Mesenchymal stem cell (in vitro differentiated cells and primary cell): ENCODE data around the gene ACP4. TPM values are rescaled to one million over a fixed set of nuclear protein-coding genes. Genes with fewer than 3 reads are reported as not detected.

Experiments used
- DNase-seq: peaks from one replicate; pipeline ENCODE4 v3.0.0-alpha.2; 2013
- H2AFZ ChIP-seq: one replicate; pipeline ENCODE4 v1.6.1; 2013; ENCODE audit warnings: low read depth, mild to moderate bottlenecking, control low read depth, inconsistent platforms, low read length, moderate library complexity
- H2AK5ac ChIP-seq: 2 replicates; pipeline ENCODE4 v1.6.1; 2013; ENCODE audit warnings: low read length, moderate library complexity, mild to moderate bottlenecking, inconsistent platforms; ENCODE audit not compliant: severe bottlenecking
- H2BK120ac ChIP-seq: one replicate; pipeline ENCODE4 v1.6.1; 2013; ENCODE audit warnings: low read depth, mild to moderate bottlenecking, inconsistent platforms, low read length, moderate library complexity
- H2BK12ac ChIP-seq, 2 experiments: one replicate each; pipeline ENCODE4 v1.6.1; 2013; ENCODE audit warnings: inconsistent platforms in 2 of 2, low read length in 2 of 2, mild to moderate bottlenecking in 2 of 2, moderate library complexity in 2 of 2, control low read depth in 1 of 2
- H2BK15ac ChIP-seq: one replicate; pipeline ENCODE4 v1.6.1; 2013; ENCODE audit warnings: mild to moderate bottlenecking, low read depth, inconsistent platforms; ENCODE audit not compliant: poor library complexity, severe bottlenecking
- H2BK5ac ChIP-seq: 2 replicates; pipeline ENCODE4 v1.6.1; 2013; ENCODE audit warnings: low read depth, mild to moderate bottlenecking, low read length, control low read depth, inconsistent platforms; ENCODE audit not compliant: poor library complexity, severe bottlenecking
- H3K14ac ChIP-seq, 2 experiments: one replicate each; pipeline ENCODE4 v1.6.1; 2013; ENCODE audit warnings: inconsistent platforms in 2 of 2, low read length in 2 of 2, control low read depth in 1 of 2, mild to moderate bottlenecking in 1 of 2, moderate library complexity in 1 of 2
- H3K18ac ChIP-seq, 2 experiments: one replicate each; pipeline ENCODE4 v1.6.1; 2013; ENCODE audit warnings: inconsistent platforms in 2 of 2, low read length in 2 of 2, control low read depth in 1 of 2, low read depth in 1 of 2, mild to moderate bottlenecking in 1 of 2
- H3K23ac ChIP-seq, 2 experiments: one replicate each; pipeline ENCODE4 v1.6.1; 2013; ENCODE audit warnings: inconsistent platforms in 2 of 2, low read length in 2 of 2, mild to moderate bottlenecking in 2 of 2, moderate library complexity in 2 of 2, control low read depth in 1 of 2
- H3K27ac ChIP-seq: 2 replicates; pipeline ENCODE4 v1.5.1; 2013; ENCODE audit warnings: mild to moderate bottlenecking, moderate library complexity, low read length, control low read depth, inconsistent platforms; ENCODE audit not compliant: poor library complexity, severe bottlenecking
- H3K27me3 ChIP-seq, 2 experiments: 2 replicates each; pipeline versions ENCODE4 v1.6.1 to v1.7.0; 2013; ENCODE audit warnings: low read length in 2 of 2, mild to moderate bottlenecking in 2 of 2, moderate library complexity in 2 of 2, control low read depth in 1 of 2, inconsistent platforms in 1 of 2; ENCODE audit not compliant: control insufficient read depth in 1 of 2, insufficient read depth in 1 of 2
- H3K36me3 ChIP-seq, 2 experiments: 2 replicates each; pipeline versions ENCODE4 v1.6.1 to v1.7.0; 2013; ENCODE audit warnings: low read length in 2 of 2, control low read depth in 1 of 2, inconsistent platforms in 1 of 2, low read depth in 1 of 2, mild to moderate bottlenecking in 1 of 2; ENCODE audit not compliant: insufficient read depth in 2 of 2, control insufficient read depth in 1 of 2
- H3K4ac ChIP-seq, 2 experiments: one replicate each; pipeline ENCODE4 v1.6.1; 2013; ENCODE audit warnings: inconsistent platforms in 2 of 2, low read length in 2 of 2, mild to moderate bottlenecking in 2 of 2, moderate library complexity in 2 of 2, control low read depth in 1 of 2, low read depth in 1 of 2
- H3K4me1 ChIP-seq: 2 replicates; pipeline ENCODE4 v1.6.1; 2013; ENCODE audit warnings: low read depth, low read length, control low read depth; ENCODE audit not compliant: control insufficient read depth, insufficient read depth
- H3K4me2 ChIP-seq: 2 replicates; pipeline ENCODE4 v1.6.1; 2013; ENCODE audit warnings: low read length, mild to moderate bottlenecking, inconsistent platforms; ENCODE audit not compliant: poor library complexity, severe bottlenecking
- H3K4me3 ChIP-seq, 2 experiments: 2 replicates each; pipeline versions ENCODE4 v1.5.1 to v1.7.0; 2013; ENCODE audit warnings: low read length in 2 of 2, mild to moderate bottlenecking in 2 of 2, control low read depth in 1 of 2, low read depth in 1 of 2; ENCODE audit not compliant: insufficient read depth in 1 of 2
- H3K79me1 ChIP-seq: replicated peaks from 2 replicates; pipeline ENCODE4 v1.6.1; 2013; ENCODE audit warnings: mild to moderate bottlenecking, control low read depth, low read length, inconsistent platforms; ENCODE audit not compliant: poor library complexity, severe bottlenecking
- H3K9ac ChIP-seq: 2 replicates; pipeline ENCODE4 v1.7.0; 2013; ENCODE audit warnings: mild to moderate bottlenecking, low read length, moderate library complexity
- H3K9me3 ChIP-seq: 2 replicates; pipeline ENCODE4 v1.7.0; 2013; ENCODE audit warnings: mild to moderate bottlenecking, low read length; ENCODE audit not compliant: control insufficient read depth
- H4K8ac ChIP-seq: one replicate; pipeline ENCODE4 v1.6.1; 2013; ENCODE audit warnings: inconsistent platforms, mild to moderate bottlenecking, low read length, moderate library complexity
- H4K91ac ChIP-seq: one replicate; pipeline ENCODE4 v1.6.1; 2013; ENCODE audit warnings: mild to moderate bottlenecking, low read length, inconsistent platforms
- WGBS: methylation state at CpG from one replicate; pipeline ENCODE4 v1.1.7; 2013; ENCODE audit warnings: mixed read lengths; 5-methylcytosine and 5-hydroxymethylcytosine counted together
- polyA plus RNA-seq, 2 experiments: library from polyadenylated mRNA; stranded (reverse); fragments of 200-250 nt; gene quantifications; one replicate each; pipeline ENCODE4 v1.2.3, GENCODE V29; 2013

ACP4 gene, protein sequence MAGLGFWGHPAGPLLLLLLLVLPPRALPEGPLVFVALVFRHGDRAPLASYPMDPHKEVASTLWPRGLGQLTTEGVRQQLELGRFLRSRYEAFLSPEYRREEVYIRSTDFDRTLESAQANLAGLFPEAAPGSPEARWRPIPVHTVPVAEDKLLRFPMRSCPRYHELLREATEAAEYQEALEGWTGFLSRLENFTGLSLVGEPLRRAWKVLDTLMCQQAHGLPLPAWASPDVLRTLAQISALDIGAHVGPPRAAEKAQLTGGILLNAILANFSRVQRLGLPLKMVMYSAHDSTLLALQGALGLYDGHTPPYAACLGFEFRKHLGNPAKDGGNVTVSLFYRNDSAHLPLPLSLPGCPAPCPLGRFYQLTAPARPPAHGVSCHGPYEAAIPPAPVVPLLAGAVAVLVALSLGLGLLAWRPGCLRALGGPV
- not detected for polyA plus RNA-seq (2013, experiment 1 of 2)
- polyA plus RNA-seq (2013, experiment 2 of 2) = not detected

DNA sequence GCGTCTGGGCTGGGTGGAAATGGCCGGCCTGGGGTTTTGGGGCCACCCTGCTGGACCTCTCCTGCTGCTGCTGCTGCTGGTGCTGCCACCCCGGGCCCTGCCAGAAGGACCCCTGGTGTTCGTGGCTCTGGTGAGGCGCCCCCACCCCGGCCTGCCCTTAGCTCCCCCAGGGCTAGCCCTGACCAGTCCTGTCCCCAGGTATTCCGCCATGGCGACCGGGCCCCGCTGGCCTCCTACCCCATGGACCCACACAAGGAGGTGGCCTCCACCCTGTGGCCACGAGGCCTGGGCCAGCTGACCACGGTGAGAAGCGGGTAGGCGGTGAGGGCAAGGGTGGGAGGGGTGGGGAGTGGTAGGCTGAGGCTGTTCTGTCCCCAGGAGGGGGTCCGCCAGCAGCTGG lies at the start of gene ACP4:
Gene ACP4 (plus strand): TSS at position 20 of the 400 bp plus-strand sequence. CDS start 0 bp downstream, at position 20.
- peaks cover 0 to 7% of the 10 kb centered on the region in 2 experiments for H3K36me3 ChIP-seq
- no peaks in the 10 kb centered on the region for H3K9me3 ChIP-seq
- H3K18ac ChIP-seq = no peak within 1 kb of the TSS
- no peak within 1 kb of the TSS for H2BK12ac ChIP-seq
- no peak within 1 kb of the TSS for H3K4me3 ChIP-seq
- H3K4ac ChIP-seq = no peak within 1 kb of the TSS
- H3K27ac ChIP-seq = no peak within 1 kb of the TSS
- no peak within 1 kb of the TSS for H2BK5ac ChIP-seq
- H2BK15ac ChIP-seq = no peak within 1 kb of the TSS
- no peak within 1 kb of the TSS for H3K9ac ChIP-seq
- no peak within 1 kb of the TSS for H3K14ac ChIP-seq
- H3K27me3 ChIP-seq = peaks cover 0 to 9% of the 10 kb centered on the region in 2 experiments
- no peak within 1 kb of the TSS for H4K8ac ChIP-seq
- peaks cover 7% of the 10 kb centered on the region for H3K4me1 ChIP-seq
- no peak within 1 kb of the TSS for H2BK120ac ChIP-seq
- H3K4me2 ChIP-seq = no peak within 1 kb of the TSS
- peak within 1 kb of the TSS; percentile 14 for H4K91ac ChIP-seq
- no peak within 1 kb of the TSS for H2AFZ ChIP-seq
- 95% methylated on average over 15 of the region's 15 CpGs for WGBS
- no peak for DNase-seq
- no peak within 1 kb of the TSS for H3K23ac ChIP-seq
- H2AK5ac ChIP-seq = no peak within 1 kb of the TSS
- no peaks in the 10 kb centered on the region for H3K79me1 ChIP-seq

- no peak overlapping the region for H3K23ac ChIP-seq
- H2BK15ac ChIP-seq = no peak overlapping the region
- no peak overlapping the region for H3K4me2 ChIP-seq
Measured at GRCh38 chr19:50741179-50741933, 48.9 kb upstream of the ACP4 start.

DNA sequence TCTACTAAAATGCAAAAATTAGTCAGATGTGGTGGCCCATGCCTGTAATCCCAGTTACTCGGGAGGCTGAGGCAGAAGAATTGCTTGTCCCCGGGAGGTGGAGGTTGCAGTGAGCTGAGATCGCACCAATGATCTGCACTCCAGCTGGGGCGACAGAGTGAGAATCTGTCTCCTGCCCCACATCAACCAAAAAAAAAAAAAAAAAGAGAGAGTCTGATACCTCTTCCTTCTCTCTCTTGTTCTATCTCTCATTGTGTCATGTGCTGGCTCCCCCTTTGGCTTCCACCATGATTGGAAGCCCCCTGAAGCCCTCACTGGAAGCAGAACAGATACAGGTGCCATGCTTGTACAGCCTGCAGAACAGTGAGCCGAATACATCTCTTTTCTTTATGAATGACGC lies 46.7 kb upstream of the ACP4 start:
- no peak overlapping the region for H3K27ac ChIP-seq
- no peaks in the 10 kb centered on the region for H3K4me1 ChIP-seq
- no peak overlapping the region for H2BK120ac ChIP-seq
- no peak overlapping the region for H3K9ac ChIP-seq
- H3K4ac ChIP-seq = no peak overlapping the region
- H4K8ac ChIP-seq = no peak overlapping the region
- H3K79me1 ChIP-seq = no peaks in the 10 kb centered on the region
- WGBS = 75% methylated on average over 6 of the region's 6 CpGs
- H3K36me3 ChIP-seq = no peaks in the 10 kb centered on the region
- no peak overlapping the region for H3K18ac ChIP-seq
- H2AK5ac ChIP-seq = no peak overlapping the region
- H3K27me3 ChIP-seq = peaks cover 0 to 32% of the 10 kb centered on the region in 2 experiments
- H2BK15ac ChIP-seq = no peak overlapping the region
- H2BK12ac ChIP-seq = no peak overlapping the region
- no peak overlapping the region for H4K91ac ChIP-seq
- no peak overlapping the region for H3K23ac ChIP-seq
- no peak overlapping the region for H3K4me2 ChIP-seq
- no peak overlapping the region for H2BK5ac ChIP-seq
- H3K14ac ChIP-seq = no peak overlapping the region
- no peak overlapping the region for H3K4me3 ChIP-seq
- no peak overlapping the region for H2AFZ ChIP-seq
- H3K9me3 ChIP-seq = no peaks in the 10 kb centered on the region
- no peak for DNase-seq

More at GRCh38 chr19:50741179-50741933, 48.9 kb upstream of the ACP4 start:
- no peaks in the 10 kb centered on the region for H3K9me3 ChIP-seq
- H3K27ac ChIP-seq = no peak overlapping the region
- DNase-seq = no peak
- H3K36me3 ChIP-seq = no peaks in the 10 kb centered on the region
- H2BK120ac ChIP-seq = no peak overlapping the region
- H3K14ac ChIP-seq = no peak overlapping the region
- 78% methylated on average over 17 of the region's 18 CpGs for WGBS
- no peak overlapping the region for H3K4me3 ChIP-seq
- no peak overlapping the region for H2AK5ac ChIP-seq
- H3K79me1 ChIP-seq = no peaks in the 10 kb centered on the region
- no peak overlapping the region for H3K4ac ChIP-seq
- no peak overlapping the region for H3K18ac ChIP-seq
- no peak overlapping the region for H4K91ac ChIP-seq
- no peak overlapping the region for H2AFZ ChIP-seq
- no peaks in the 10 kb centered on the region for H3K4me1 ChIP-seq
- H2BK5ac ChIP-seq = no peak overlapping the region
- H4K8ac ChIP-seq = no peak overlapping the region
- H3K27me3 ChIP-seq = peaks cover 0 to 47% of the 10 kb centered on the region in 2 experiments
- H3K9ac ChIP-seq = no peak overlapping the region
- no peak overlapping the region for H2BK12ac ChIP-seq

DNA sequence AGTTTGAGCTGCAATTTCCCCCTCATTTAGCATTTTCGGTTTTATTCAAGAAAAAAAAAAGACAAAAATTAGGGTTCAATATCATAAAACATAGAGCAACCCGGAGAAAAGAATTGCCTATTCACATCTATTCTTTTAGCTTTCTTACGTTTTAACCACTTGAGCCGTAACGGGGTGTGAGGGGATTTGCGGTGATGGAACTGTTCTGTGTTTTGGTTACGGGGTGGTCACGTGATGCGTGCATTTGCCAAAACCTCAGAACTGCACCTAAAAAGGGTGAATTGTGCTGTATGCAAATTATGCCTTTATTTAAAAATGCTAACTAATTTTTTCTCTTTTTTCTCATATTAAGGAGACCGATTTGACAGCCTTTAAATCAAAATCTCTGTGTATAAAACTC lies 45.0 kb upstream of the ACP4 start:
- Histone ChIP-seq H3K27ac (no peak overlapping the region), H3K27me3 (peaks cover 0 to 20% of the 10 kb centered on the region in 2 experiments), H3K14ac (no peak overlapping the region), H2AFZ (no peak overlapping the region), H4K91ac (no peak overlapping the region), H3K9ac (no peak overlapping the region), H3K23ac (no peak overlapping the region), H2BK15ac (no peak overlapping the region), H3K36me3 (no peaks in the 10 kb centered on the region), H2BK5ac (no peak overlapping the region), H3K4ac (no peak overlapping the region), H3K79me1 (no peaks in the 10 kb centered on the region), H3K18ac (no peak overlapping the region), H3K9me3 (no peaks in the 10 kb centered on the region), H3K4me1 (no peaks in the 10 kb centered on the region), H3K4me2 (no peak overlapping the region), H2BK12ac (no peak overlapping the region), H4K8ac (no peak overlapping the region), H2AK5ac (no peak overlapping the region), H3K4me3 (no peak overlapping the region), H2BK120ac (no peak overlapping the region)
- WGBS = 22% methylated on average over 1 of the region's 10 CpGs
- no peak for DNase-seq
